CD4-positive, alpha-beta T cell (primary cell): Measurements from ENCODE around the gene EVC2. TPM values are rescaled to one million over a fixed set of nuclear protein-coding genes. Genes with fewer than 3 reads are reported as not detected.

Experiments used
- ATAC-seq: fragments of 200-7000 bp; cut with Tn5 transposase; one replicate; pipeline ENCODE4 v1.10.0; 2022; ENCODE audit warnings: mild to moderate bottlenecking; ENCODE audit not compliant: poor library complexity
- CTCF ChIA-PET: fragments of 350-600 bp; sonication (Branson Sonifier 250); formaldehyde crosslinking; loops from one replicate; lab custom pipeline; 2021; ENCODE audit warnings: antibody characterized with exemption, inconsistent platforms; lab: Charles Lee
- POLR2A ChIA-PET: fragments of 350-600 bp; sonication (Branson Sonifier 250); formaldehyde crosslinking; loops from one replicate; lab custom pipeline; 2021; ENCODE audit warnings: antibody characterized with exemption, inconsistent platforms; lab: Charles Lee
- DNase-seq, 14 experiments: peaks; one replicate each; pipeline ENCODE4 v3.0.0-alpha.2; 2013 to 2020; ENCODE audit warnings: mixed read lengths in 2 of 14
- H3K27ac ChIP-seq, 2 donors: one replicate each; pipeline versions ENCODE4 v1.5.1 to v1.7.0; 2013; ENCODE audit warnings: low read length in 2 of 2, low read depth in 1 of 2, mild to moderate bottlenecking in 1 of 2
- H3K27me3 ChIP-seq, 2 experiments: 1 replicate in 1 of 2; 2 replicates in 1 of 2; pipeline versions ENCODE4 v1.6.1 to v1.7.0; 2013; ENCODE audit warnings: low read length in 2 of 2, control low read depth in 1 of 2, mild to moderate bottlenecking in 1 of 2, moderate library complexity in 1 of 2; ENCODE audit not compliant: insufficient read depth in 2 of 2, control insufficient read depth in 1 of 2
- H3K36me3 ChIP-seq: one replicate; pipeline ENCODE4 v1.6.1; 2013; ENCODE audit warnings: low read length, control low read depth; ENCODE audit not compliant: insufficient read depth
- H3K4me1 ChIP-seq: one replicate; pipeline ENCODE4 v1.6.1; 2013; ENCODE audit warnings: low read length, control low read depth; ENCODE audit not compliant: insufficient read depth
- H3K4me3 ChIP-seq: one replicate; pipeline ENCODE4 v1.5.1; 2013; ENCODE audit warnings: mild to moderate bottlenecking, low read length, moderate library complexity
- H3K9me3 ChIP-seq, 2 experiments: 1 replicate in 1 of 2; 2 replicates in 1 of 2; pipeline versions ENCODE4 v1.6.1 to v1.7.0; 2013; ENCODE audit warnings: low read length in 2 of 2, mild to moderate bottlenecking in 2 of 2, control low read depth in 1 of 2, moderate library complexity in 1 of 2; ENCODE audit not compliant: control insufficient read depth in 1 of 2, insufficient read depth in 1 of 2
- H3K27ac Mint-ChIP-seq: one replicate; pipeline ENCODE4 v1.8.0; 2020; ENCODE audit warnings: mixed read lengths
- H3K27me3 Mint-ChIP-seq: one replicate; pipeline ENCODE4 v1.8.0; 2021; ENCODE audit warnings: mixed read lengths
- H3K36me3 Mint-ChIP-seq: one replicate; pipeline ENCODE4 v1.8.0; 2021; ENCODE audit warnings: low read depth, mixed read lengths
- H3K4me1 Mint-ChIP-seq: one replicate; pipeline ENCODE4 v1.8.0; 2021; ENCODE audit warnings: low read depth, mixed read lengths
- H3K4me3 Mint-ChIP-seq: one replicate; pipeline ENCODE4 v1.8.0; 2020; ENCODE audit warnings: mild to moderate bottlenecking, mixed read lengths
- H3K9me3 Mint-ChIP-seq: one replicate; pipeline ENCODE4 v1.8.0; 2020; ENCODE audit warnings: mixed read lengths
- intact Hi-C, 2 experiments: fragments of 100-400 bp; cut with DNase I in 1 of 2; cut with micrococcal nuclease in 1 of 2; formaldehyde crosslinking; loops; one replicate each; pipeline versions ENCODE4 v1.15.1 to v1.9.0; 2023 to 2025; cut with DNase I, micrococcal nuclease
- total RNA-seq, 174 experiments: library from RNA in 2 of 174; stranded (reverse) in 2 of 174; gene quantifications; one replicate each; pipeline ENCODE4 v1.2.3 and lab custom pipeline; 2021 to 2026
- TF ChIP-seq, protein P1 (sequence below): fragments of 200-600 bp; IDR thresholded peaks from one replicate; pipeline ENCODE4 v1.8.0; 2022; ENCODE audit warnings: antibody characterized with exemption, mild to moderate bottlenecking

The EVC2 gene
- total RNA-seq, 2 experiments from 2014 or later: 1.1 to 1.3 TPM

DNA sequence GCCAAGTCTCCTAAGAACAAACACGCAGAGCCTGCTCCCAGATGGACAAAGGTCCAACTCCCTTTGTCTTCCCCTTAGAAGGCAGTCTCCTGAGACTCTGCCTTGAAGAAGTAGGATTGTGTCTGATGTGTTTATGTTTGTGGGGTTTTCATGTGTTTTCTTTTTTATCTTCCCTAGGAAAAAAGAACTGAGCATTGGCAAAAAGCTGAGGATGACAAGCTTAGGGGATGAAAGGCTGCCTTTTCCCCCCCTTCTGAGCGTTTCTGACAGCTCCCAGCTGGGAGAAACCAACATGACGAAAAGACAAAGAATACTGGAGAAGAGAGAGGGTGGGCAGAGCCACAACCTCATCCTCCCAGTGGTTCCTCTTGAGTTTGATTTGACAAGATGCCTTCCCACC is 181.1 kb downstream of the EVC2 start:
- ChIA-PET CTCF (no interaction called here), POLR2A (no interaction called here)
- ATAC-seq: no peak
- no peaks in the 10 kb centered on the region for H3K9me3 Mint-ChIP-seq
- no peak overlapping the region for H3K27ac Mint-ChIP-seq
- DNase-seq: no peak
- no peaks in the 10 kb centered on the region for H3K27me3 Mint-ChIP-seq
- no peaks in the 10 kb centered on the region for H3K27me3 ChIP-seq
- H3K4me1 ChIP-seq: no peaks in the 10 kb centered on the region
- H3K27ac ChIP-seq: no peak overlapping the region
- H3K36me3 Mint-ChIP-seq: no peaks in the 10 kb centered on the region
- no peaks in the 10 kb centered on the region for H3K9me3 ChIP-seq
- intact Hi-C loops: no loop called here
- TF ChIP-seq, protein P1, sequence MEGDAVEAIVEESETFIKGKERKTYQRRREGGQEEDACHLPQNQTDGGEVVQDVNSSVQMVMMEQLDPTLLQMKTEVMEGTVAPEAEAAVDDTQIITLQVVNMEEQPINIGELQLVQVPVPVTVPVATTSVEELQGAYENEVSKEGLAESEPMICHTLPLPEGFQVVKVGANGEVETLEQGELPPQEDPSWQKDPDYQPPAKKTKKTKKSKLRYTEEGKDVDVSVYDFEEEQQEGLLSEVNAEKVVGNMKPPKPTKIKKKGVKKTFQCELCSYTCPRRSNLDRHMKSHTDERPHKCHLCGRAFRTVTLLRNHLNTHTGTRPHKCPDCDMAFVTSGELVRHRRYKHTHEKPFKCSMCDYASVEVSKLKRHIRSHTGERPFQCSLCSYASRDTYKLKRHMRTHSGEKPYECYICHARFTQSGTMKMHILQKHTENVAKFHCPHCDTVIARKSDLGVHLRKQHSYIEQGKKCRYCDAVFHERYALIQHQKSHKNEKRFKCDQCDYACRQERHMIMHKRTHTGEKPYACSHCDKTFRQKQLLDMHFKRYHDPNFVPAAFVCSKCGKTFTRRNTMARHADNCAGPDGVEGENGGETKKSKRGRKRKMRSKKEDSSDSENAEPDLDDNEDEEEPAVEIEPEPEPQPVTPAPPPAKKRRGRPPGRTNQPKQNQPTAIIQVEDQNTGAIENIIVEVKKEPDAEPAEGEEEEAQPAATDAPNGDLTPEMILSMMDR: no peak
- no peaks in the 10 kb centered on the region for H3K4me1 Mint-ChIP-seq
- no peak overlapping the region for H3K4me3 Mint-ChIP-seq
- no peak overlapping the region for H3K4me3 ChIP-seq
- H3K36me3 ChIP-seq: no peaks in the 10 kb centered on the region

DNA sequence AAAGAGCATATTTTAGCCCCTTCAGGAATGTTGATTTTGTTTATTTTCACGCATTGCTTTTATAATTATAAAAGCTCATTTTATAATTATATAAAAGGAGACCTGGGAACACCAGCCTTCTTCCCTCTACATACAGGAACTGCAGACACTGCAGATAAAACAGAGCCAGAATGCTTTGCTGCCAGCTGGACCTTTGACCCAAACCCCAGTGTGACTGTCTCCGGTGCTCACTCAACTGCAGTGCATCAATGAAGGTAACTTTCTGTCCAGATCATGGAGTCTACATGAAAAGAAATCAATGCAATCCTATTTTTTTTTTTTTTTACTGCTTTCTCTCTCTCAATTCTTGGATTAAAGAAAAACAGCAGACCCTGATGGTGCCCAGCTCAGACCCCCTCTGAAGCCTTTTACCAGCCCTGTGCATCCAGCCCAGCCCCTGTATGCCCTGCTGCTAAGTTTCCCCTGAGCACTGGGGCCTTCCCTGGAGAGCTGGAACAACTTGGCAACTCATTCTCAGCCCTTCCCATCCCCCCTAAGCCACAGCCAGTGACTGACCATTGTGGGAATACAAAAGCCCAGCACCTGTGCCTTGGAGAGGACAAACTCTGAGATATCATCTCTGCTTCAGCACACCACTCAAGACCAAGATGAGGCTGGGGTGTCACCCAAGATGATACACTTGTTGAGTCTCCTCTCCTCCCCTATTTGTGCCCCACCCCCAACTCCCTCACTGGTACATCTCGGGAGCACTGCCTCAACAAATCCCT is 182.1 kb downstream of the EVC2 start:
- no peak overlapping the region for H3K4me3 ChIP-seq
- no peaks in the 10 kb centered on the region for H3K36me3 ChIP-seq
- H3K4me1 ChIP-seq: no peaks in the 10 kb centered on the region
- H3K9me3 ChIP-seq: no peaks in the 10 kb centered on the region
- no peak overlapping the region for H3K4me3 Mint-ChIP-seq
- no peaks in the 10 kb centered on the region for H3K36me3 Mint-ChIP-seq
- no peaks in the 10 kb centered on the region for H3K9me3 Mint-ChIP-seq
- intact Hi-C loops: no loop called here
- no peak overlapping the region for H3K27ac Mint-ChIP-seq
- TF ChIP-seq, protein P1: no peak
- H3K27me3 Mint-ChIP-seq: no peaks in the 10 kb centered on the region
- ChIA-PET CTCF (no interaction called here), POLR2A (no interaction called here)
- no peak overlapping the region for H3K27ac ChIP-seq
- DNase-seq (no peak), ATAC-seq (no peak)
- H3K4me1 Mint-ChIP-seq: no peaks in the 10 kb centered on the region
- no peaks in the 10 kb centered on the region for H3K27me3 ChIP-seq

DNA sequence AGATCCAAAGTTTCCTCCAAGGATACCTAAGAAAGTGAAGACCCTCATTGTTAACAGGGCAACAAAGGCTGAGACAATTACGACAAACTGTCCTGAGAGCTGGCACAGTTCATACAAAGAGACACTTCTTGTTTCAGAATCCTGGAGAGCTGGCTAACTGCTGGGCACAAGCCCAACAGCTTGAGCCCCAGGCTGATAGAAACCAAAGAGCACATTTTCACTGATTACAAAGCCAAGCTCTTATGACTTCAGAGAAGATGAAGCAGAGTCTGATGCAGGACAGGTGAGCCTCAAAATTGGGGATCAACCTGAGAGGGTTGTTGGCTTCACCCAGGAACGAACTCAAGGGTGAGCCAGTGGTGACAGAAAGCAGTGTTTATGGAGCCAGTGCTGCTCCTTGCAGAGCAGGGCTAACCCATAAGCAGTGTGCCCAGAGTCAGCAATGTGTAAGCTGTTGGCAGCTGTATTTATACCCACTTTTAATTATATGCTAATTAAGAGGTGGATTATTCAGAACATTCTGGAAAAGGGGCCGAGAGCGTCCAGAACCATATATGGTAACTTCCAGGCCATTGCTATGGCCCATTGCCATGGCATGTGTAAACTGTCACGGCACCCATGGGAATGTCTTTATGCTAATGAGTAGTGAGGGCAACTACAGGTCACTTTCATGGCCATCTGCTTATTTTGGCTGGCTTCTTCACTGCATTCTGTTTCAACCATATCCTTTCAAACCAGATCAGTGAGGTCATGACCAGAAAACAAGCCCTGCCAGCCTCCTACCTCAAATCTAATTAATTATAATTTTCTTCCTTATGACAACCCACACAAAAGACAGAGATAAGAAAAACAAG is 183.7 kb downstream of the EVC2 start:
- ChIA-PET POLR2A (no interaction called here), CTCF (no interaction called here)
- intact Hi-C loops: no loop called here
- no peak overlapping the region for H3K4me3 Mint-ChIP-seq
- TF ChIP-seq, protein P1: no peak
- no peak overlapping the region for H3K27ac ChIP-seq
- H3K36me3 Mint-ChIP-seq: no peaks in the 10 kb centered on the region
- H3K4me1 Mint-ChIP-seq: no peaks in the 10 kb centered on the region
- no peak overlapping the region for H3K27ac Mint-ChIP-seq
- no peaks in the 10 kb centered on the region for H3K36me3 ChIP-seq
- H3K27me3 ChIP-seq: no peaks in the 10 kb centered on the region
- H3K4me1 ChIP-seq: no peaks in the 10 kb centered on the region
- DNase-seq (no peak), ATAC-seq (no peak)
- no peaks in the 10 kb centered on the region for H3K9me3 ChIP-seq
- no peaks in the 10 kb centered on the region for H3K27me3 Mint-ChIP-seq
- H3K4me3 ChIP-seq: no peak overlapping the region
- H3K9me3 Mint-ChIP-seq: no peaks in the 10 kb centered on the region
